SJCRH30 (cell line): ENCODE data around the gene PPEF2. TPM values are rescaled to one million over a fixed set of nuclear protein-coding genes. Genes with fewer than 3 reads are reported as not detected.

Experiments
- DNase-seq, 2 experiments: peaks; one replicate each; pipeline ENCODE4 v3.0.0-alpha.2; 2015 to 2020
- H3K27ac ChIP-seq: fragments of 250-450 bp; sonication (Bioruptor Pico); 2 replicates; pipeline ENCODE4 v1.5.1; 2020; ENCODE audit warnings: mild to moderate bottlenecking, moderate library complexity
- H3K27me3 ChIP-seq: fragments of 250-450 bp; sonication (Bioruptor Pico); 2 replicates; pipeline ENCODE4 v1.5.1; 2020; ENCODE audit warnings: mild to moderate bottlenecking, moderate library complexity
- H3K36me3 ChIP-seq: fragments of 250-450 bp; sonication (Bioruptor Pico); 2 replicates; pipeline ENCODE4 v1.5.1; 2020; ENCODE audit warnings: mild to moderate bottlenecking, moderate library complexity
- H3K4me1 ChIP-seq: fragments of 250-450 bp; sonication (Bioruptor Pico); 2 replicates; pipeline ENCODE4 v1.5.1; 2020; ENCODE audit warnings: mild to moderate bottlenecking, moderate library complexity
- H3K4me3 ChIP-seq: fragments of 250-450 bp; sonication (Bioruptor Pico); 2 replicates; pipeline ENCODE4 v1.5.1; 2020; ENCODE audit warnings: mild to moderate bottlenecking, moderate library complexity
- H3K9me3 ChIP-seq: fragments of 250-450 bp; sonication (Bioruptor Pico); replicated peaks from 2 replicates; pipeline ENCODE4 v1.5.1; 2020; ENCODE audit warnings: mild to moderate bottlenecking, moderate library complexity
- total RNA-seq: library from RNA; depleted of rRNA; stranded (reverse); fragments of >200 nt; shearing (Covaris generic); gene quantifications from 2 replicates; pipeline ENCODE4 v1.2.3, GENCODE V29; 2014; rRNA removed

PPEF2 gene
- total RNA-seq, 1 experiment from 2014 or later, result not detected

DNA sequence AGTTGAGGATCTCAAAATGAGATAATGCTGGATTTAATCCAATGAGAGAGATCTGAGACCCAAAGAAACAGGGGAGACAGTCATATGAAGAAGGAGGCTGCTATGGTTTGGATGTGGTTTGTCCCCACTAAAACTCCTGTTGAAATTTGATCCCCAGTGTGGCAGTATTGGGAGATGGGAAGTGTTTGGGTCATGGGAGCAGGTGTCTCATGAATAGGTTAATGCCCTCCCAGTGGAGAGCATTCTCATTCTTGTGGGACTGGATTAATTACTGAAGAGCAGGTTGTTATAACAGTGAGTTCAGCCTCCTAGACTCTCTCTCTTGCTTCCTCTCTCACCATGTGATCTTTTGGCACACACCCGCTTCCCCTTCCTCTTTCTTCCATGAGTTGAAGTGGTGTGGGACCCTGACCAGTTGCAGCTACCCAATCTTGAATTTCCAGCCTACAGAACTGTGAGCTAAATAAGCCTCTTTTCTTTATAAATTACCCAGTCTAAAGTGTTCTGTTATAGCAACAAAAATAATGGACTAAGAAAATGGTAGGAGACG lies 70.3 kb downstream of the PPEF2 start:
- no peaks in the 10 kb centered on the region; the same call in 1 of the 2 replicates for H3K4me1 ChIP-seq
- no peak overlapping the region for H3K27ac ChIP-seq
- DNase-seq, result peak in 1 of 2 experiments; percentile 60
- H3K36me3 ChIP-seq, result no peaks in the 10 kb centered on the region
- no peaks in the 10 kb centered on the region; the same call in 1 of the 2 replicates for H3K27me3 ChIP-seq
- no peak overlapping the region for H3K4me3 ChIP-seq
- peaks cover 5% of the 10 kb centered on the region for H3K9me3 ChIP-seq

DNA sequence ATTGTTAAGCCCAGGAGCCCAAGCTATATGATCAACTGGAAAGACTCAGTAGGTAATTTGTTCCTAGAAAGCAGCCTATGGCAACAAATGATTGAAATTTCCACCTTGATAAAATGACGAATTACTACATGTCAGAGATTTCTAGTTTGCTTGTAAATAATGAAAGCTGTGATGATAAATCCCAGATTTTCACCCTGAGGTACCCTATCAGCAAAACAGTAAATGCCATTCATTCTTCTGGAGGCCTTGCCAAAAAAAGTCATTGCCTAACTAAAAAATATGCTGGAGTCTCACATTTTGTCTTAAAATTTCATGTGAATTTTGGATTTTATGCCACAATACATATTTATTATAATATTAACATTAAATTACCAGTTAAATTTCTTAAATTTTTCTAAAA lies 71.3 kb downstream of the PPEF2 start:
- no peak overlapping the region for H3K27ac ChIP-seq
- no peaks in the 10 kb centered on the region; the same call in 1 of the 2 replicates for H3K4me1 ChIP-seq

GRCh38 chr4:75823812-75824211 lies 78.4 kb downstream of the PPEF2 start:
- DNase-seq, result no peak
- Histone ChIP-seq H3K36me3 (no peaks in the 10 kb centered on the region), H3K27ac (no peak overlapping the region), H3K27me3 (no peaks in the 10 kb centered on the region), H3K4me3 (no peak overlapping the region), H3K4me1 (no peaks in the 10 kb centered on the region), H3K9me3 (no peaks in the 10 kb centered on the region)

More for the DNA sequence above, 71.3 kb downstream of the PPEF2 start:
- Histone ChIP-seq H3K27me3 (no peaks in the 10 kb centered on the region; the same call in 1 of the 2 replicates), H3K36me3 (no peaks in the 10 kb centered on the region), H3K9me3 (peaks cover 5% of the 10 kb centered on the region), H3K4me3 (no peak overlapping the region)
- no peak for DNase-seq

GRCh38 chr4:75822416-75822815 lies 79.8 kb downstream of the PPEF2 start:
- H3K27me3 ChIP-seq, result no peaks in the 10 kb centered on the region
- no peak overlapping the region for H3K27ac ChIP-seq
- H3K4me1 ChIP-seq, result no peaks in the 10 kb centered on the region
- H3K9me3 ChIP-seq, result no peaks in the 10 kb centered on the region
- no peak for DNase-seq
- no peak overlapping the region for H3K4me3 ChIP-seq
- no peaks in the 10 kb centered on the region for H3K36me3 ChIP-seq

GRCh38 chr4:75821966-75822365 lies 80.3 kb downstream of the PPEF2 start:
- no peaks in the 10 kb centered on the region for H3K4me1 ChIP-seq
- H3K36me3 ChIP-seq, result no peaks in the 10 kb centered on the region
- no peaks in the 10 kb centered on the region for H3K27me3 ChIP-seq
- H3K9me3 ChIP-seq, result no peaks in the 10 kb centered on the region
- no peak overlapping the region for H3K27ac ChIP-seq
- H3K4me3 ChIP-seq, result no peak overlapping the region
- DNase-seq, result no peak

GRCh38 chr4:75821216-75821615 lies 81.0 kb downstream of the PPEF2 start:
- DNase-seq, result no peak
- Histone ChIP-seq H3K27ac (no peak overlapping the region), H3K4me1 (no peaks in the 10 kb centered on the region), H3K4me3 (no peak overlapping the region), H3K27me3 (no peaks in the 10 kb centered on the region), H3K36me3 (peaks cover 4% of the 10 kb centered on the region; the same call in 1 of the 2 replicates), H3K9me3 (no peaks in the 10 kb centered on the region)

DNA sequence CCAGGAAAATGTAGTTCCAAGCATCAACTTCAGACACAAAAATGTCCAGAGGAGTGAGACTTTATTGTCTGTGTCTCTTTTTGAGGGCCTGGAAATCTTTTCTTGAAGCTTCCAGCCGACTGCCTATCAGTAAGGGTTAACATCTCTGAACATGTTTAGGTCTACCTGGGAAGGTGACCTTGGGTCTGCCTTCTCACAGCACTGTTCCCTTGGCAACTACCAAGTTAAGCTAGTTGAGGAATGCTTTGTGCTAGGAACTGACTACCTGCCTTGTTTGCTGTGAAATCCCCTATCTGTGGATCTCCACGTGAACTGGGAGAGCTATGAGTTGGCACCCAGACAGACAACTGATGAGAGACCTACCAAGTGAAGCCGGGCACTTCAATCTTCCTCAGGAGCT lies 81.6 kb downstream of the PPEF2 start:
- Histone ChIP-seq H3K9me3 (no peaks in the 10 kb centered on the region), H3K27me3 (no peaks in the 10 kb centered on the region), H3K4me3 (no peak overlapping the region), H3K36me3 (peaks cover 4% of the 10 kb centered on the region; the same call in 1 of the 2 replicates), H3K27ac (no peak overlapping the region), H3K4me1 (no peaks in the 10 kb centered on the region)
- DNase-seq, result no peak

GRCh38 chr4:75820197-75820596 lies 82.1 kb downstream of the PPEF2 start:
- Histone ChIP-seq H3K9me3 (no peaks in the 10 kb centered on the region), H3K27ac (no peak overlapping the region), H3K4me3 (no peak overlapping the region), H3K4me1 (no peaks in the 10 kb centered on the region), H3K27me3 (no peaks in the 10 kb centered on the region), H3K36me3 (peaks cover 8% of the 10 kb centered on the region)
- no peak for DNase-seq

DNA sequence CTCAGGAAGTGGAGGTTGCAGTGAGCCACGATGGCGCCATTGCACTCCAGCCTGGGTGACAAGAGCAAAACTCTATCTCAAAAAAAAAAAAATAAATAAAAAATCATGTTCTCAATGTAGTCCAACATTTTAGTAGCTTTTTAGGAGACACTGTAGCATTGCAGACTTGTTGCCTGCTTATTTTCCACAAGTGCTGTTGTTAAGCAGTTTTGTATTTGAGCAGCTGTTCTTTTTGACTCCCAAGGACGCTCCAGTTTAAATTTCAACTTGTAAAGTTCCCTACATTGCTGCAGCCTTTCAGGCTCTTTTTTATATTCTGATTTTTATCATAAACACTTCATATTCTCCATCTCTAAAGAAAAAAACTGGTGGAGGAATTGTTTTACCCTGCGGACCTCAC lies 83.1 kb downstream of the PPEF2 start:
- no peaks in the 10 kb centered on the region for H3K9me3 ChIP-seq
- no peak overlapping the region for H3K4me3 ChIP-seq
- H3K27ac ChIP-seq, result no peak overlapping the region
- DNase-seq, result no peak
- H3K36me3 ChIP-seq, result peaks cover 19% of the 10 kb centered on the region
- no peaks in the 10 kb centered on the region for H3K27me3 ChIP-seq
- H3K4me1 ChIP-seq, result no peaks in the 10 kb centered on the region

GRCh38 chr4:75817901-75818300 lies 84.4 kb downstream of the PPEF2 start:
- H3K4me1 ChIP-seq, result no peaks in the 10 kb centered on the region
- no peak overlapping the region for H3K27ac ChIP-seq

More at GRCh38 chr4:75817901-75818300, 84.4 kb downstream of the PPEF2 start:
- DNase-seq, result no peak
- H3K36me3 ChIP-seq, result peaks cover 28% of the 10 kb centered on the region
- no peaks in the 10 kb centered on the region for H3K9me3 ChIP-seq
- no peak overlapping the region for H3K4me3 ChIP-seq
- H3K27me3 ChIP-seq, result no peaks in the 10 kb centered on the region

Other genes with a start within 250 kb of the PPEF2 start
- 284 and 301 TPM in 2 replicates for gene G3BP2, start 229.0 kb downstream of the PPEF2 start, total RNA-seq
- 91.0 and 94.9 TPM in 2 replicates for gene USO1, start 177.9 kb downstream of the PPEF2 start, total RNA-seq
- gene NAAA, start 38.6 kb upstream of the PPEF2 start, total RNA-seq, result 11.3 and 11.8 TPM in 2 replicates
- 63.3 and 67.7 TPM in 2 replicates for gene SDAD1, start 88.5 kb upstream of the PPEF2 start, total RNA-seq
- not detected in 2 replicates for gene CXCL9, start 105.1 kb upstream of the PPEF2 start, total RNA-seq
- not detected in 2 replicates for gene CXCL10, start 121.0 kb upstream of the PPEF2 start, total RNA-seq
- gene CXCL11, start 133.6 kb upstream of the PPEF2 start, total RNA-seq, result not detected in 2 replicates
- gene ART3, start 172.3 kb upstream of the PPEF2 start, total RNA-seq, result 6.0 TPM in 2 replicates
- 108 and 117 TPM in 2 replicates for gene NUP54, start 245.9 kb upstream of the PPEF2 start, total RNA-seq